Ectodermal cell (in vitro differentiated cells): ENCODE data around the gene COMMD1.
"Not testable (repeated sequence)": the region's sequence is repeated elsewhere in the genome, so short reads cannot be mapped to it uniquely, and the experiment has no call there.

ENCODE experiments used
- H3K27ac ChIP-seq: 2 replicates; pipeline ENCODE4 v1.7.0; 2013; ENCODE audit warnings: mild to moderate bottlenecking, low read depth, low read length; ENCODE audit not compliant: insufficient read depth, poor library complexity, severe bottlenecking
- H3K27me3 ChIP-seq: 2 replicates; pipeline ENCODE4 v1.7.0; 2013; ENCODE audit warnings: mild to moderate bottlenecking, low read length; ENCODE audit not compliant: insufficient read depth, control insufficient read depth, poor library complexity, severe bottlenecking
- H3K36me3 ChIP-seq: one replicate; pipeline ENCODE4 v1.7.0; 2013; ENCODE audit warnings: low read length; ENCODE audit not compliant: control insufficient read depth, insufficient read depth
- H3K4me1 ChIP-seq: one replicate; pipeline ENCODE4 v1.7.0; 2013; ENCODE audit warnings: low read length; ENCODE audit not compliant: control insufficient read depth, insufficient read depth
- H3K4me3 ChIP-seq: 2 replicates; pipeline ENCODE4 v1.7.0; 2013; ENCODE audit warnings: low read depth, low read length, control low read depth; ENCODE audit not compliant: insufficient read depth
- H3K9me3 ChIP-seq: 2 replicates; pipeline ENCODE4 v1.7.0; 2013; ENCODE audit warnings: mild to moderate bottlenecking, low read length, moderate library complexity; ENCODE audit not compliant: control insufficient read depth
- WGBS, 2 experiments: methylation state at CpG; one replicate each; pipeline ENCODE4 v1.1.7; 2013; ENCODE audit warnings: missing lambda C conversion rate in 2 of 2; 5-methylcytosine and 5-hydroxymethylcytosine counted together

Gene COMMD1

GRCh38 chr2:61885896-61886603, 19.4 kb upstream of the COMMD1 start:
- Histone ChIP-seq H3K27me3 (no peaks in the 10 kb centered on the region), H3K27ac (no peak overlapping the region), H3K36me3 (peaks cover 25% of the 10 kb centered on the region), H3K9me3 (no peaks in the 10 kb centered on the region), H3K4me1 (no peaks in the 10 kb centered on the region), H3K4me3 (peak overlapping the region; percentile 14)
- 88 to 89% methylated on average over 18 of the region's 18 CpGs for WGBS, 2 experiments

DNA sequence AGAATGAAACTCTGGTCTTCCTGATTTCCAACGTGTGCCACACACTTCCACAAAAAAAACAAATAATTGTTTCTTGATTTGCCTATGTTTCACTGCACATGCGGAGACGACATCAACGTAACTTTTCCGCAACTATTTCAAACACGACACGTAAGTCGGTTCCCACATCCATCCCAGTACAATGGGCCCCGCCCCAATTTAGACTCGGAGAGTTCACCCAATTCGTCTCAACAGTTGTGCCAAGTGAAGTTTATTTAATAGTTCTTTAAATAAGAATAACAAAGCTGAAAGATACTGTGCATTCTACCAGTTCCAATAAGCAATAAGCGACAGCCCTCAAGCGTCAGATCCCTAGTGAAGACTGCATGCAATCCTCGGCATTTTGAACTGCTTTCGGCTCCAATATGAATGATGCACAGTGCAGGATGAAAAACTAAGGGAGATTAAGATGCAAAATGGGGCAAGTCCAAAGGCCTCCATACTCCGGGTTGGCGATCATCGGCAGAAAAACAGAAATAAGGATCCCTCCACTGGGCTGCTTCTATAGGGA, 17.7 kb upstream of the COMMD1 start:
- Histone ChIP-seq H3K4me3 (peak overlapping the region; percentile 96), H3K4me1 (no peaks in the 10 kb centered on the region), H3K27me3 (no peaks in the 10 kb centered on the region), H3K27ac (peak overlapping the region; percentile 95), H3K36me3 (peaks cover 19% of the 10 kb centered on the region), H3K9me3 (no peaks in the 10 kb centered on the region)
- 0% methylated on average over 17 to 18 of the region's 18 CpGs for WGBS, 2 experiments

- Histone ChIP-seq H3K27ac (peak within 1 kb of the TSS; percentile 95), H3K4me1 (no peaks in the 10 kb centered on the region), H3K27me3 (no peaks in the 10 kb centered on the region), H3K4me3 (peak within 1 kb of the TSS; percentile 96), H3K36me3 (peaks cover 13% of the 10 kb centered on the region), H3K9me3 (no peaks in the 10 kb centered on the region)
- WGBS, 2 experiments: 2 to 3% methylated on average over 74 of the region's 74 CpGs
Observed at GRCh38 chr2:61888267-61889055, 17.0 kb upstream of the COMMD1 start, which contains the start of gene CCT4. TSS of gene CCT4 (minus strand) at chr2:61888656. CDS start at chr2:61888507, 149 bp downstream.

- no peaks in the 10 kb centered on the region for H3K4me1 ChIP-seq
- H3K27me3 ChIP-seq: no peaks in the 10 kb centered on the region
- 50 to 68% methylated on average over 1 to 2 of the region's 2 CpGs for WGBS, 2 experiments
Observed at GRCh38 chr2:61898810-61899209, 6.7 kb upstream of the COMMD1 start.

DNA sequence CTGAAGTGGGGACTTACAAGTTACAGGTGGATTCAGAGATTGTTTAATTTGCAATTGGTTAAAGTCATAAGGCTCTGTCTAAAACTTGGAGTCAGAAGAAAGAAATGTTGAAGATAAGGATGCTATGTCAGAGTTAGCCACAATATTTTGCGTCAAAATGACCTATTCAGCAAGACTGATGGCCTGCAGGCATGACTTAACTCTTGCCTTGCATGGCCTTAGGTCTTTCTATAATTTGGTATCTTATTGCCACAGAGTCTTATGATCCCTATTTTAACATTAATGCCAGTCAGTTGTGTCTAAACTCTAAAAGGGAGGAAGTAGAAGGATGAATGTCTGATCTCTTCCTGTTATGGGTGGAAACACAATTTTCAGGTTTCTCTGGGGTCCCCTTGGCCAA, 5.2 kb upstream of the COMMD1 start:
- no peaks in the 10 kb centered on the region for H3K36me3 ChIP-seq
- no peaks in the 10 kb centered on the region for H3K4me1 ChIP-seq
- H3K27me3 ChIP-seq: no peaks in the 10 kb centered on the region
- H3K4me3 ChIP-seq: no peak overlapping the region
- H3K9me3 ChIP-seq: no peaks in the 10 kb centered on the region
- no peak overlapping the region for H3K27ac ChIP-seq
- WGBS, 2 experiments: 81 to 91% methylated on average over 1 of the region's 1 CpG

More at GRCh38 chr2:61898810-61899209, 6.7 kb upstream of the COMMD1 start:
- H3K27ac ChIP-seq: no peak overlapping the region
- no peaks in the 10 kb centered on the region for H3K9me3 ChIP-seq
- no peaks in the 10 kb centered on the region for H3K36me3 ChIP-seq
- no peak overlapping the region for H3K4me3 ChIP-seq

GRCh38 chr2:61906186-61906470, 654 bp downstream of the COMMD1 start:
- Histone ChIP-seq H3K4me3 (peak overlapping the region; percentile 73), H3K27me3 (no peaks in the 10 kb centered on the region), H3K27ac (no peak overlapping the region), H3K4me1 (no peaks in the 10 kb centered on the region), H3K36me3 (no peaks in the 10 kb centered on the region), H3K9me3 (no peaks in the 10 kb centered on the region)
- WGBS, 2 experiments: 10% methylated on average over 5 to 6 of the region's 6 CpGs

- Histone ChIP-seq H3K4me3 (no peak overlapping the region), H3K27ac (no peak overlapping the region), H3K27me3 (no peaks in the 10 kb centered on the region), H3K4me1 (no peaks in the 10 kb centered on the region), H3K36me3 (no peaks in the 10 kb centered on the region), H3K9me3 (no peaks in the 10 kb centered on the region)
- 91 to 94% methylated on average over 8 of the region's 8 CpGs for WGBS, 2 experiments
Observed at GRCh38 chr2:61909116-61909515, 3.6 kb downstream of the COMMD1 start.

DNA sequence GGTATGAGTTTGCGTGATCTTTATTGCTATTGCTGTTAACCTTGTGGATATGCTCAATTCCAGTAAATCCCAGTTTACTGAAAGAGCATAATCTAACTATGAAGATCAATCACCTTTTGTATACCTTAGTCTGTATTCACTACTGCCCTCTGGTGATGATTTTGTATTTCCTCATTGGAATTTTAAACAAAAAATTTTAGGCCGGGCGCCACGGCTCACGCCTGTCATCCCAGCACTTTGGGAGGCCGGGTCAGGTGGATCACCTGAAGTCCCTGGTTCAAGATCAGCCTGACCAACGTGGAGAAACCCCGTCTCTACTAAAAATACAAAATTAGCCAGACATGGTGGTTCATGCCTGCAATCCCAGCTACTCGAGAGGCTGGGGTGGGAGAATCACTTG, 5.1 kb downstream of the COMMD1 start:
- no peak overlapping the region for H3K4me3 ChIP-seq
- no peak overlapping the region for H3K27ac ChIP-seq
- no peaks in the 10 kb centered on the region for H3K4me1 ChIP-seq
- no peaks in the 10 kb centered on the region for H3K27me3 ChIP-seq
- 91% methylated on average over 8 of the region's 9 CpGs for WGBS, 2 experiments
- H3K36me3 ChIP-seq: no peaks in the 10 kb centered on the region
- no peaks in the 10 kb centered on the region for H3K9me3 ChIP-seq

DNA sequence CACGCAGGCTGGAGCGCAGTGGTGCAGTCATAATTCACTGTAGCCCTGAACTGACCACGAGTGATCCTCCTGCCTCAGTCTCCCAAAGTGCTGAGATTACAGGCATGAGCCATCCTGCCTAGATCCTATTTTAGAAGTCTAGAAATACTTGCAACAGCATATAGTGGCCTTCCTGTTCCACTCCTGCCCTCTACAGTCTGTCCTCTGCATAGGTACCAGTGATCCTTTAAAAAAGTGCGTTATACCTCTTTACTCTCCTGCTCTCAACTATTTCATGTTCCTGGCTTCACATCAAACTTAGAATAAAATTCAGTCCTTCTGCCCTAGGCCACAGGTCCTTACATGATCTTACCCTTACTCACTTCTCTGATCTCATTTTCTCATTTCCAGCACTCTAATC, 6.0 kb downstream of the COMMD1 start:
- no peak overlapping the region for H3K27ac ChIP-seq
- H3K9me3 ChIP-seq: no peaks in the 10 kb centered on the region
- no peak overlapping the region for H3K4me3 ChIP-seq
- WGBS, 2 experiments: 90 to 96% methylated on average over 4 of the region's 4 CpGs
- H3K4me1 ChIP-seq: no peaks in the 10 kb centered on the region
- H3K27me3 ChIP-seq: no peaks in the 10 kb centered on the region
- H3K36me3 ChIP-seq: no peaks in the 10 kb centered on the region

- H3K4me1 ChIP-seq, H3K9me3 ChIP-seq, H3K36me3 ChIP-seq, H3K4me3 ChIP-seq, H3K27me3 ChIP-seq, H3K27ac ChIP-seq: not testable (repeated sequence)
- WGBS, 2 experiments: 93 to 95% methylated on average over 4 of the region's 4 CpGs
Observed at GRCh38 chr2:61914794-61915193, 9.3 kb downstream of the COMMD1 start.
